Right renal cortex interstitium (tissue), 3 donors: ENCODE data around the gene AVL9. TPM values are rescaled to one million over a fixed set of nuclear protein-coding genes. Genes with fewer than 3 reads are reported as not detected.
"Not testable (repeated sequence)": the region's sequence is repeated elsewhere in the genome, so short reads cannot be mapped to it uniquely, and the experiment has no call there.

Source experiments
- DNase-seq, 3 donors: peaks; one replicate each; pipeline ENCODE4 v3.0.0-alpha.2; 2013; ENCODE audit warnings: low read depth in 3 of 3, low spot score in 2 of 3
- polyA plus RNA-seq, 3 donors: library from polyadenylated mRNA; unstranded; fragments of 120-200 nt; gene quantifications; one replicate each; pipeline ENCODE4 v1.2.1, GENCODE V29; 2013; ENCODE audit not compliant: insufficient read length in 3 of 3

The AVL9 gene
- polyA plus RNA-seq, 3 donors, result 26.4 to 27.6 (median 27.0) TPM

DNA sequence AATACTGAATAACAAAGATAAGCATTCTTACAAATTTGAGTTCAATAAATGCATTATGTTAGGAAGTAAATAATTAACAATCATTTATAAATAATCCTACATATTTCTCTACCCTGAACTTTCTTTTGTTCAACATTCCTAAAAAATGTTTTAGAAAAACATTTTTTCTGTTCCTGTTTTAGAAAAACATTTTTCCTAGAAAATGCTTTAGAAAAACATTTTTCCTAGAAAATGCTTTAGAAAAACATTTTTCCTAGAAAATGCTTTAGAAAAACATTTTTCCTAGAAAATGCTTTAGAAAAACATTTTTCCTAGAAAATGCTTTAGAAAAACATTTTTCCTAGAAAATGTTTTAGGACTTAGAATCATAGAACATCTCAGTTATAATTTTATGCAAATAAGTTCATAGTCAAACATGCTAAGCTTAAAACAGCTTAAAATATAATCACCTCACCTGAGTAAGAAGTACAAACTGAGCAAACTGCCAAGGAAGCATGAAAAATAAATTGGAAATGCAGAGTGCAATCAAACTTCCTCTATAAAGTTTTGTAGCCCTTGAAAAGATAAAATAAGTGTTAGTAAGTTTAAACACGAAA, 139.6 kb downstream of the AVL9 start:
- DNase-seq, result not testable (repeated sequence)

DNA sequence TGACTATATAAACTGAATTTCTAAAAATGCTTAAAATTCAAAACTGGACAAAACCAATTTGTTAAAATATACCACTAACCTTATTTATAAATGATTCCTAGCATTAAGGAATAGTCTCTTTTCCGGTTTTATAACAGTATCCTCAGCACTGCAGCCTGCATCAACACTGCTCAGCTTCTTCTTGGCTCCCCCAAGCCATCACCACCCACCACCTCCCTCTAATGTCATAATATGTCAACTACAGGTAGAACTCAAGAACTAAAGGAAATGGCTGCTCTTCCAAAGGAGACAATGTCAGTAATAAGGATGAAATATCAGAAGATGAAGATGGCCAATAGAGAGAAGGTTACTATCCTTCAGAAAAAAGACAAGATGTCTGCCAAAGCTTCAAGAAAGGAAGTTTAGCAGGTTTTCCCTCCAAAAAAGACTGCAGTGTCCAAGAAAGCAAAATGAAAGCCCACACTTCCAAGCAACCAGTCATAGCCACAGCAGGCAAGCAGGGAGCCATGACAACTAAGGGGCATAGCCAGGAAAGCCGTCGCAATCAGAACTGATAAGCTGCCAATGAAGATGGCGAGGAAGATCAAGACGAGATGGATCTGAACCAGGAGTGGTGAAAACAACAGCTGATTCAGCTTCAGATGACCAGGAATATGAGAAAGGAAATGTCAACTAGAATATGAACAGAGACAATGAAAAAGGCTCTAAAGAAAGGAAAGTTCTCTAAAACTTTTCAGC, 141.6 kb downstream of the AVL9 start:
- DNase-seq, result not testable (repeated sequence)

DNA sequence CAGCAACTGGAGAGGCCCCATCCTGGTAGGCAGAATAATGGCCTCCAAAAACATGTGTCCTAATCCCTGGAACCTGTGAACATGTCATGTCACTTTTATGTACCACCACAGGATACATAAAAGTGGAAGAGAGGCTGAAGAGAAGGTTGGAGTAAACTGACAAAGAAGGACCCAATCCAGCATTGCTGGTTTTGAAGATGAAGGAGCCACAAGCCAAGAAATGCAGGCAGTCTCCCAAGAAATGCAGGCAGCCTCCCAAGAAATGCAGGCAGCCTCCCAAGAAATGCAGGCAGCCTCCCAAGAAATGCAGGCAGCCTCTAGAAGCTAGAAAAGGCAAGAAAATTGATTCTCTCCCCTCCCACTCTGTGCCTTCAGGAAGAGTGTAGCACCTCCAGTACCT, 142.3 kb downstream of the AVL9 start:
- DNase-seq, result not testable (repeated sequence)

Other genes starting within 250 kb of the AVL9 start
- 10 to 100 TPM; 87.4 to 98.9 (median 93.4) TPM for gene LSM5, start 5.1 kb upstream of the AVL9 start, polyA plus RNA-seq